ENCODE data around the gene KPNA6. TPM values are rescaled to one million over a fixed set of nuclear protein-coding genes. Genes with fewer than 3 reads are reported as not detected.

KPNA6 gene
- total RNA-seq, 1 experiment from 2014 or later = 25.4 TPM

- no peak for DNase-seq (ENCODE audit: low spot score)
These were observed 80.0 kb downstream of the KPNA6 start for GRCh38 chr1:32187850-32188249.

DNA sequence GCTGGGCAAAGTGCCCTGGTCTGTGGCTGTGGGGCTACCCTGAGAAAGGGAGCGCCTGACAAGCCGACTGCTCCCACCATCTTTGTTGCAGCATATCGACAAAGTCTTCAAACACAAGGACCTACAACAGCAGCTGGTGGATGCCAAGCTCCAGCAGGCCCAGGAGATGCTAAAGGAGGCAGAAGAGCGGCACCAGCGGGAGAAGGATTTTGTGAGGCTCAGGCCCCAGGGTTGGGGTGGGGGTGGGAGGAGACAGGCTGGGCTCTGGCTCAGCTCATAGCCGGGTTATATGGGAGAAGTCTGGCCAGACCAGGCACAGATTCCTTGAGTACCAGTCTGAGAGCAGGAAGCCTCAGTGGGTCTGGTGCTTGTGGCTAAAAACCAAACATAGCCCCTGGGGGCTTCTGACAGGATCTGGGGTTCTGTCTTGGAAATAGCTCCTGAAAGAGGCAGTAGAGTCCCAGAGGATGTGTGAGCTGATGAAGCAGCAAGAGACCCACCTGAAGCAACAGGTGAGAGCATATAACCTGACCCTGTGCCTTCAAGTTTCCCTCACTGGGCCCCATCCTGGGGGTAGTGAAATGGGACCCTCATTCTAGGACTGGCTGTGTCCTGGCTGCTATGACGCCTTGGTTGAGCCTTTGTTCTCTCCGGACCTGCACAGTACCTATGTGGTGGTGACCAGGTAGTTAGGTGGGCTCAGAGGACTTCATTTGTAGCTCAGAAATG is 84.5 kb downstream of the KPNA6 start:
- DNase-seq (ENCODE audit: low spot score) = no peak

DNA sequence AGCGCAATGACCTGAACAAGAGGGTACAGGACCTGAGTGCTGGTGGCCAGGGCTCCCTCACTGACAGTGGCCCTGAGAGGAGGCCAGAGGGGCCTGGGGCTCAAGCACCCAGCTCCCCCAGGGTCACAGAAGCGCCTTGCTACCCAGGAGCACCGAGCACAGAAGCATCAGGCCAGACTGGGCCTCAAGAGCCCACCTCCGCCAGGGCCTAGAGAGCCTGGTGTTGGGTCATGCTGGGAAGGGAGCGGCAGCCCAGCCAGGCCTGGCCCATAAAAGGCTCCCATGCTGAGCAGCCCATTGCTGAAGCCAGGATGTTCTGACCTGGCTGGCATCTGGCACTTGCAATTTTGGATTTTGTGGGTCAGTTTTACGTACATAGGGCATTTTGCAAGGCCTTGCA is 87.1 kb downstream of the KPNA6 start:
- DNase-seq (ENCODE audit: low spot score) = no peak

- no peak for DNase-seq (ENCODE audit: low spot score)
These were observed 87.7 kb downstream of the KPNA6 start for GRCh38 chr1:32195531-32195930.

GRCh38 chr1:32195972-32196823 is 88.3 kb downstream of the KPNA6 start:
- no peak for DNase-seq (ENCODE audit: low spot score)

- no peak for DNase-seq (ENCODE audit: low spot score)
These were observed 89.2 kb downstream of the KPNA6 start for GRCh38 chr1:32197074-32197473.

DNA sequence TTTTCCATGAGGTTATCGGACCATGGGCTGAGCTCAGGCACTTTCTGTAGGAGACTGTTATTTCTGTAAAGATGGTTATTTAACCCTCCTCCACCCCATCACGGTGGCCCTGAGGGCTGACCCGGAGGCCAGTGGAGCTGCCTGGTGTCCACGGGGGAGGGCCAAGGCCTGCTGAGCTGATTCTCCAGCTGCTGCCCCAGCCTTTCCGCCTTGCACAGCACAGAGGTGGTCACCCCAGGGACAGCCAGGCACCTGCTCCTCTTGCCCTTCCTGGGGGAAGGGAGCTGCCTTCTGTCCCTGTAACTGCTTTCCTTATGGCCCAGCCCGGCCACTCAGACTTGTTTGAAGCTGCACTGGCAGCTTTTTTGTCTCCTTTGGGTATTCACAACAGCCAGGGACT is 90.0 kb downstream of the KPNA6 start:
- no peak for DNase-seq (ENCODE audit: low spot score)

DNA sequence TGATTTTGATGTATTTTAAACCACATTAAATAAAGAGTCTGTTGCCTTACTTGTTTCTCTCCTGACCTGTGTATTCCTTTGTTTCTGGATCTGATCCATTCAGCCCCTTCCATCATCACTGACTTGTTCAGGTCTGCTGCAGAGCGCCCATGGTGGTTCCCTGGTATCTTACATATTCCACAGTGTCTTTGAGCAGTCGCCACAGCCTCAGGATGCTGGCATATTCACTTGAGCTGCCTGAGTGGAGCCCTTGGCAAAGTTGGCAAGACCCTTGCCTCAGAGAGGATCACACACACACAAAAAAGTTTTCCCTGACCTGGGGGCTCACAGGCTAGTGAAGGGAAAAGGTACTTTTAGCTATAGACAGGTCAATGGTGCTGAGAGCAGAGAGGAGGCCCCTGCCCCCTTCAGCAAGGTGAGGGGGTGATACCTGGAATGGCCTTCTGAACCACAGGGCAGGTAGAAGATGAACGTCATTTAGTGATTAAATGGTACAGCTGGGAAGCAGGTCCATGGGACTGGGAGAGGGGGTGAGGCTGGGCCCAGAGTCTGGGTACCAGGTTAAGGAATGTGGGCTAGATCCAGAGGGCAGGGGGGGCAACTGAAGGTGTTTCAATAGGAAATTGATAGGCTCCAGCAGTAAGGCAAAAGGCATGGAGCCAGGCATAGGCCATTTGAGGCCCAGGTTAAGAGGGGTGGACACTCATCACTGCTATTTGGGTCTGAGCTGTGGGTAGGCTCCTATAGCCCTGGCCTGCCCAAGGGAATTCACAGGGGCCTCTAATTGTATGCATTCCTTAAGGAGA is 90.6 kb downstream of the KPNA6 start:
- DNase-seq (ENCODE audit: low spot score) = no peak

- DNase-seq (ENCODE audit: low spot score) = no peak
These were observed 91.3 kb downstream of the KPNA6 start for GRCh38 chr1:32199043-32199716.

- no peak for DNase-seq (ENCODE audit: low spot score)
These were observed 91.8 kb downstream of the KPNA6 start for GRCh38 chr1:32199717-32200072.

- peak; percentile 53 for DNase-seq (ENCODE audit: low spot score)
These were observed 92.6 kb downstream of the KPNA6 start, which contains the start of gene CCDC28B for GRCh38 chr1:32200226-32201010. CCDC28B (plus strand) TSS chr1:32200595; CDS start chr1:32201936, 1,341 bp downstream.

- DNase-seq (ENCODE audit: low spot score) = peak; percentile 40
These were observed 93.4 kb downstream of the KPNA6 start for GRCh38 chr1:32201011-32201855.

DNA sequence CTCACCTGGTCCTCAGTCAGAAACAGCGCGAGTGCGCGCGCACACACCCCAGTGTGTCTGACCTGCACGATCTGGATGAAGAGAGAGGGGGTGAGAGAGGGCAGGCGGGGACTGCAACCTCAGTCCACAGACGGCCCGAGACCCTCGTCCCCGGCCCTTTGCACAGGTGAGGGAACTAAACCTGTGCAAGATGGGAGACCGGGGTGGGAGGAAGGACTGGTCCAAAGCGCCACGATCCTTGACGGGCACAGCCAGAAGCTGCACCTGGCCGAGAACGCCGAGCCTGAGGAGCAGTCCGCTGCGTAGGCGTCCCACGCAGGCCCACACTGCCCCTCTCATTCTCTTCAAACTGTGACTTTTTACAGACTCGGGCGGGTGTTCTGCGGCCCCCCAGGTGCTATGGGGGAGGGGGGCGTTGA is 97.1 kb downstream of the KPNA6 start:
- DNase-seq (ENCODE audit: low spot score) = peak; percentile 51

DNA sequence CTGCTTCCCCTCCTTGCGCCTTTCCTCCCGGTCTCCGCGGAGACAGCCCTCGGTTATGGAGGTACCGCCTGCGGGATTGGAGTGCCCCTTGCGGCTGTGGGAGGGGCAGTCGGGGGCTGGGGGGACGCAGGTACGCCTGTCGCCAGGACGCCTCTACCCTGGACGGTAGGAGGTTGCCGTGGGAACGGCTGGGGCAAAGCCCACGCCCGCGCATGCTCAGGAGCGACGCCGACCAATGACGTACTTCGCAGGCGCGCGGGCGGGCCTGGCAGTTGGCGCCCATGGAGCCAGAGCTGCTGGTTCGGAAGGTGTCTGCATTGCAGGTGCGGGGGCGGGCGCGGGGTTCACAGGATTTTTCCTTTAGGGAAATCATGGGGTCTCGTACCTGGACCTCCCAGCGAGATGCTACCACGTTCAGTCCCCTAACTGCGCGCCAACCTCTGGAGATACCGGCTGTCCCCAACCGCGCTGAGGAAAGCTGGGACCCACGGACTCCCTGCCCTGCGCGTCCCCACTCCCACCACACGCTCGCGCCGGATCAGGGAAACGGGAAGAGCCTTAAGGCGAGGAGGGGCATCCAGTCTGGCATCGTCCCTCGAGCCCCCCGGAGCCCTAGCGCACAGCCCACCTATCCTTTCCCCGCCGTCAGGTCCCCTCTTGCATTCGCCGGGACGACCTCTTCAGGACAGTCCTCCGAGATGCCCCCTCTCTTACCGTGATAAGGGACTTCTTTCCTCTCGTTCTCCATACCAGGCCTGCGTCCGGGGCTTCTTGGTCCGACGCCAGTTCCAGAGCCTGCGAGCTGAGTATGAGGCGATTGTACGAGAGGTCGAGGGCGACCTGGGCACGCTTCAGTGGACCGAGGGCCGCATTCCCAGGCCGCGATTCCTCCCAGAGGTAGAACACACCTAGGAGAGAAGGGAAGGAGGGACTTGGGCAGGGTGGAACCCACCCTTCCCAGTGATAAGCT is 97.8 kb downstream of the KPNA6 start, which contains the start of gene IQCC:
IQCC (plus strand) TSS at position 271 of the 970 bp plus-strand sequence; CDS start at position 282, 11 bp downstream.
- DNase-seq (ENCODE audit: low spot score) = peak; percentile 93

- no peak for DNase-seq (ENCODE audit: low spot score)
These were observed 100.6 kb downstream of the KPNA6 start for GRCh38 chr1:32208469-32208868.

DNA sequence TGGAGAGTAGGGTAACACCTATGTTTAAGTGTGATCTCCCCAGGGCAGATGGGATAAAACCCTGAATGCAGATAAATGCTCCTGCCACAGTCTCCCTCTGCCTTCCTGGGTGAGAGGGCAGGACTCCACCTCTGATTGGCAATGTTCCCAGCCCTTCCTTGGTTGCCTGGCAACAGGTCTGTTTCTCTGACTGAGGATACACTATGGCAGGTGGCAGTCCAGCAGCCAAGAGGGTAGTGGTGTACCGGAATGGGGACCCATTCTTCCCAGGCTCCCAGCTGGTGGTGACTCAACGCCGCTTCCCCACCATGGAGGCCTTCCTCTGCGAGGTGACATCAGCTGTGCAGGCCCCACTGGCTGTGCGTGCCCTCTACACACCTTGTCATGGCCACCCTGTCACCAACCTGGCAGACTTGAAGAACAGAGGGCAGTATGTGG is 101.1 kb downstream of the KPNA6 start, which contains the start of gene DCDC2B:
DCDC2B (plus strand) TSS at position 199 of the 438 bp plus-strand sequence; CDS start at position 204, 5 bp downstream.
- DNase-seq (ENCODE audit: low spot score) = peak; percentile 99

GRCh38 chr1:32215629-32216480 is 108.0 kb downstream of the KPNA6 start:
- peak; percentile 79 for DNase-seq (ENCODE audit: low spot score)

Measured in HT-29 (cell line).